Thymus (tissue), 11 donors: Measurements from ENCODE around the gene LAMA1. TPM values are rescaled to one million over a fixed set of nuclear protein-coding genes. Genes with fewer than 3 reads are reported as not detected.

Source experiments
- DNase-seq, 9 donors: peaks; one replicate each; pipeline ENCODE4 v3.0.0-alpha.2; 2013; ENCODE audit warnings: low spot score in 9 of 9, low read depth in 6 of 9, missing footprints in 1 of 9
- H3K27ac ChIP-seq, 2 donors: one replicate each; pipeline ENCODE4 v1.5.1; 2013; ENCODE audit warnings: control low read depth in 1 of 2, low read depth in 1 of 2, low read length in 1 of 2, mild to moderate bottlenecking in 1 of 2, moderate library complexity in 1 of 2
- H3K27me3 ChIP-seq, 2 donors: one replicate each; pipeline ENCODE4 v1.5.1; 2013; ENCODE audit warnings: low read length in 1 of 2; ENCODE audit not compliant: control insufficient read depth in 2 of 2, insufficient read depth in 1 of 2
- H3K36me3 ChIP-seq, 2 donors: one replicate each; pipeline ENCODE4 v1.5.1; 2013; ENCODE audit warnings: low read length in 1 of 2, mild to moderate bottlenecking in 1 of 2, moderate library complexity in 1 of 2; ENCODE audit not compliant: control insufficient read depth in 2 of 2, insufficient read depth in 2 of 2
- H3K4me1 ChIP-seq, 2 donors: one replicate each; pipeline ENCODE4 v1.5.1; 2013; ENCODE audit warnings: low read length in 2 of 2; ENCODE audit not compliant: control insufficient read depth in 2 of 2, insufficient read depth in 2 of 2
- H3K4me3 ChIP-seq, 2 donors: one replicate each; pipeline ENCODE4 v1.5.1; 2013; ENCODE audit warnings: low read length in 2 of 2, control low read depth in 1 of 2, mild to moderate bottlenecking in 1 of 2
- H3K9me3 ChIP-seq, 2 donors: one replicate each; pipeline ENCODE4 v1.5.1; 2013; ENCODE audit warnings: low read length in 1 of 2, mild to moderate bottlenecking in 1 of 2; ENCODE audit not compliant: control insufficient read depth in 2 of 2, insufficient read depth in 1 of 2
- WGBS: extraction: QIAGEN DNeasy Blood & Tissue Kit; methylation state at CpG from one replicate; pipeline ENCODE4 v1.1.7; 2013; 5-methylcytosine and 5-hydroxymethylcytosine counted together
- polyA plus RNA-seq: library from polyadenylated mRNA; stranded (reverse); fragments of 200-250 nt; gene quantifications from one replicate; pipeline ENCODE4 v1.2.3, GENCODE V29; 2013
- total RNA-seq: library from RNA; stranded (reverse); fragments of 120-200 nt; gene quantifications from one replicate; pipeline ENCODE4 v1.2.4, GENCODE V29; 2013
- donor health status: healthy.

Gene LAMA1
- total and polyA plus RNA-seq, 2 donors, result 0.71 to 2.9 TPM

- DNase-seq, result no peak
- Histone ChIP-seq H3K27ac (no peak overlapping the region), H3K4me1 (peaks cover 0 to 3% of the 10 kb centered on the region in 2 donors), H3K36me3 (no peaks in the 10 kb centered on the region), H3K4me3 (no peak overlapping the region), H3K27me3 (peaks cover 32 to 53% of the 10 kb centered on the region in 2 donors), H3K9me3 (no peaks in the 10 kb centered on the region)
- WGBS, result 9% methylated on average over 24 of the region's 24 CpGs
Measured at GRCh38 chr18:7116001-7116730, 1.4 kb downstream of the LAMA1 start.

- WGBS, result 94% methylated on average over 3 of the region's 3 CpGs
- DNase-seq, result no peak
- peaks cover 26 to 37% of the 10 kb centered on the region in 2 donors for H3K27me3 ChIP-seq
- no peaks in the 10 kb centered on the region for H3K36me3 ChIP-seq
- H3K27ac ChIP-seq, result no peak overlapping the region
- no peaks in the 10 kb centered on the region for H3K9me3 ChIP-seq
- H3K4me3 ChIP-seq, result no peak overlapping the region
- peaks cover 0 to 3% of the 10 kb centered on the region in 2 donors for H3K4me1 ChIP-seq
Measured at GRCh38 chr18:7112936-7113335, 4.7 kb downstream of the LAMA1 start.

- Histone ChIP-seq H3K27ac (no peak overlapping the region), H3K4me3 (no peak overlapping the region), H3K9me3 (no peaks in the 10 kb centered on the region), H3K4me1 (no peaks in the 10 kb centered on the region), H3K36me3 (no peaks in the 10 kb centered on the region), H3K27me3 (peaks cover 7 to 19% of the 10 kb centered on the region in 2 donors)
- 82% methylated on average over 2 of the region's 2 CpGs for WGBS
- no peak for DNase-seq
Measured at GRCh38 chr18:7111134-7111533, 6.5 kb downstream of the LAMA1 start.

GRCh38 chr18:7105943-7106342, 11.7 kb downstream of the LAMA1 start:
- Histone ChIP-seq H3K36me3 (no peaks in the 10 kb centered on the region), H3K4me3 (no peak overlapping the region), H3K27me3 (no peaks in the 10 kb centered on the region), H3K4me1 (no peaks in the 10 kb centered on the region), H3K27ac (no peak overlapping the region), H3K9me3 (no peaks in the 10 kb centered on the region)
- no peak for DNase-seq
- 92% methylated on average over 5 of the region's 5 CpGs for WGBS

GRCh38 chr18:7105268-7105667, 12.3 kb downstream of the LAMA1 start:
- Histone ChIP-seq H3K27ac (no peak overlapping the region), H3K4me3 (no peak overlapping the region), H3K36me3 (no peaks in the 10 kb centered on the region), H3K4me1 (no peaks in the 10 kb centered on the region), H3K9me3 (no peaks in the 10 kb centered on the region), H3K27me3 (no peaks in the 10 kb centered on the region)
- WGBS, result 98% methylated on average over 7 of the region's 7 CpGs
- no peak for DNase-seq

- no peaks in the 10 kb centered on the region for H3K9me3 ChIP-seq
- WGBS, result 96% methylated on average over 4 of the region's 4 CpGs
- H3K4me3 ChIP-seq, result no peak overlapping the region
- no peak overlapping the region for H3K27ac ChIP-seq
- no peaks in the 10 kb centered on the region for H3K36me3 ChIP-seq
- H3K4me1 ChIP-seq, result no peaks in the 10 kb centered on the region
- no peak for DNase-seq
- H3K27me3 ChIP-seq, result no peaks in the 10 kb centered on the region
Measured at GRCh38 chr18:7104649-7105048, 12.9 kb downstream of the LAMA1 start.

- H3K4me1 ChIP-seq, result no peaks in the 10 kb centered on the region
- DNase-seq, result no peak
- H3K4me3 ChIP-seq, result no peak overlapping the region
- no peaks in the 10 kb centered on the region for H3K9me3 ChIP-seq
- H3K27ac ChIP-seq, result no peak overlapping the region
- no peaks in the 10 kb centered on the region for H3K27me3 ChIP-seq
- 57% methylated on average over 2 of the region's 2 CpGs for WGBS
- H3K36me3 ChIP-seq, result no peaks in the 10 kb centered on the region
Measured at GRCh38 chr18:7102131-7102530, 15.5 kb downstream of the LAMA1 start.

- Histone ChIP-seq H3K27ac (no peak overlapping the region), H3K9me3 (no peaks in the 10 kb centered on the region), H3K4me1 (no peaks in the 10 kb centered on the region), H3K36me3 (no peaks in the 10 kb centered on the region), H3K4me3 (no peak overlapping the region), H3K27me3 (no peaks in the 10 kb centered on the region)
- DNase-seq, result no peak
- WGBS, result 86% methylated on average over 7 of the region's 7 CpGs
Measured at GRCh38 chr18:7096838-7097237, 20.8 kb downstream of the LAMA1 start.

GRCh38 chr18:7094427-7094826, 23.2 kb downstream of the LAMA1 start:
- Histone ChIP-seq H3K4me1 (no peaks in the 10 kb centered on the region), H3K27ac (no peak overlapping the region), H3K4me3 (no peak overlapping the region), H3K9me3 (no peaks in the 10 kb centered on the region), H3K36me3 (no peaks in the 10 kb centered on the region), H3K27me3 (no peaks in the 10 kb centered on the region)
- no peak for DNase-seq
